ENCODE data around the gene MUC5B. TPM values are rescaled to one million over a fixed set of nuclear protein-coding genes. Genes with fewer than 3 reads are reported as not detected.
A peak's percentile ranks its signal among the peaks of the same experiment; 100 is the strongest.

The MUC5B gene
- total and polyA plus RNA-seq, 2 donors (not counting 3 experiments of a cell fraction or from before 2014, with no cell fraction given), result not detected

DNA sequence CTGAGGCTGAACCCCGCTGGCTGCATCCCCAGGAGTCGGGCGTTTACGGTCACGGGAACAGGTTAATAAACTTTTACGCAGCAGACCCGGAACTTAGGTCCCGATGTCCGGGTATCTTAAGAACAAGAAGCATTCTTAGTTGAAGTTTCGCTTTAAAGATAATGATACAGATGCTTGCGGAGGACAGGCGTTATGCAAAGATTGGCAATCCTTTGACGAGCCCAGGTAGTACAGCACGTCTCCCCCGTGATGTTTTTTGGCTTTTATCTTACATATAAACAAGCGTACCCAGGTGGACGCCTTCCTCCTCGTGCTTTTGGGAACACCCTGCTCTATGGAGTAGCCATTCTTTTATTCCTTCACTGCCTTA lies 87.4 kb downstream of the MUC5B start:
- TF ChIP-seq, protein P1, sequence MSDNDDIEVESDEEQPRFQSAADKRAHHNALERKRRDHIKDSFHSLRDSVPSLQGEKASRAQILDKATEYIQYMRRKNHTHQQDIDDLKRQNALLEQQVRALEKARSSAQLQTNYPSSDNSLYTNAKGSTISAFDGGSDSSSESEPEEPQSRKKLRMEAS (IDR thresholded peaks at IDR 0.05; ENCODE audit: insufficient read depth, insufficient read length), result no peak
- TF ChIP-seq POLR2A (IDR thresholded peaks at IDR 0.05; ENCODE audit: low read depth, low read length) (no peak), EZH2 (IDR thresholded peaks at IDR 0.05; ENCODE audit: borderline replicate concordance, low read depth, low read length, severe bottlenecking) (no peak), JUN (IDR thresholded peaks at IDR 0.05; ENCODE audit: borderline replicate concordance, insufficient read depth, insufficient read length, low read depth) (no peak), MYC (IDR thresholded peaks at IDR 0.05; ENCODE audit: low read depth, low read length) (no peak), GATA2 (IDR thresholded peaks at IDR 0.05; ENCODE audit: insufficient read depth, insufficient read length, low read depth, low read length) (no peak), FOS (IDR thresholded peaks at IDR 0.05; ENCODE audit: borderline replicate concordance, insufficient read depth, low read length) (no peak), POLR2AphosphoS5 (IDR thresholded peaks at IDR 0.05; ENCODE audit: insufficient read depth, low read depth, low read length) (no peak)
- TF ChIP-seq, protein P2, sequence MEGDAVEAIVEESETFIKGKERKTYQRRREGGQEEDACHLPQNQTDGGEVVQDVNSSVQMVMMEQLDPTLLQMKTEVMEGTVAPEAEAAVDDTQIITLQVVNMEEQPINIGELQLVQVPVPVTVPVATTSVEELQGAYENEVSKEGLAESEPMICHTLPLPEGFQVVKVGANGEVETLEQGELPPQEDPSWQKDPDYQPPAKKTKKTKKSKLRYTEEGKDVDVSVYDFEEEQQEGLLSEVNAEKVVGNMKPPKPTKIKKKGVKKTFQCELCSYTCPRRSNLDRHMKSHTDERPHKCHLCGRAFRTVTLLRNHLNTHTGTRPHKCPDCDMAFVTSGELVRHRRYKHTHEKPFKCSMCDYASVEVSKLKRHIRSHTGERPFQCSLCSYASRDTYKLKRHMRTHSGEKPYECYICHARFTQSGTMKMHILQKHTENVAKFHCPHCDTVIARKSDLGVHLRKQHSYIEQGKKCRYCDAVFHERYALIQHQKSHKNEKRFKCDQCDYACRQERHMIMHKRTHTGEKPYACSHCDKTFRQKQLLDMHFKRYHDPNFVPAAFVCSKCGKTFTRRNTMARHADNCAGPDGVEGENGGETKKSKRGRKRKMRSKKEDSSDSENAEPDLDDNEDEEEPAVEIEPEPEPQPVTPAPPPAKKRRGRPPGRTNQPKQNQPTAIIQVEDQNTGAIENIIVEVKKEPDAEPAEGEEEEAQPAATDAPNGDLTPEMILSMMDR (IDR thresholded peaks at IDR 0.05; ENCODE audit: extremely low read depth in 1 of 2, insufficient read depth in 1 of 2, low read depth in 1 of 2, low read length in 2 of 2), result no peak
- H3K4me1 ChIP-seq (ENCODE audit: control insufficient read depth, extremely low read depth, insufficient read depth, low read length), result peaks cover 6% of the 10 kb centered on the region
- H2AFZ ChIP-seq (ENCODE audit: low read depth, low read length), result peak overlapping the region; percentile 82
- H3K4me3 ChIP-seq (replicated peaks in 1 of 3; ENCODE audit: insufficient read depth in 1 of 3, low read depth in 1 of 3, low read length in 3 of 3), result peak overlapping the region; percentile 35 to 59 (median 41)
- H3K4me2 ChIP-seq (ENCODE audit: insufficient read depth, low read length), result peak overlapping the region; percentile 69
- H3K9me3 ChIP-seq (replicated peaks; ENCODE audit: control insufficient read depth, insufficient read depth, low read length), result no peaks in the 10 kb centered on the region
- ChIA-PET POLR2A (no interaction called here), CTCF (no interaction called here)
- peaks cover 2% of the 10 kb centered on the region in 2 experiments for H3K27me3 ChIP-seq (ENCODE audit: control insufficient read depth in 2 of 2, insufficient read depth in 2 of 2, low read length in 2 of 2)
- H3K79me2 ChIP-seq (ENCODE audit: control insufficient read depth, insufficient read depth, low read length), result peaks cover 35% of the 10 kb centered on the region
- H3K27ac ChIP-seq (ENCODE audit: insufficient read depth, low read depth, low read length), result no peak overlapping the region
- intact Hi-C loops (cut with micrococcal nuclease) (no loop called here), dilution Hi-C loops (cut with MboI; ENCODE audit: extremely low pct_ligation_motif_present, low sequenced_read_pairs) (no loop called here)
- H4K20me1 ChIP-seq (replicated peaks; ENCODE audit: control insufficient read depth, extremely low read depth, insufficient read depth, low read length), result no peaks in the 10 kb centered on the region
- no peaks in the 10 kb centered on the region for H3K9me1 ChIP-seq (replicated peaks; ENCODE audit: control insufficient read depth, extremely low read depth, insufficient read depth, low read length)
- BruUV-seq (replicated peaks), result no TSS peak
- no peak for DNase-seq (ENCODE audit: low read depth, low spot score)
- peak; percentile 28 for FAIRE-seq
- peaks cover 0 to 4% of the 10 kb centered on the region in 2 experiments for H3K36me3 ChIP-seq (ENCODE audit: control insufficient read depth in 2 of 2, extremely low read depth in 1 of 2, insufficient read depth in 2 of 2, low read length in 2 of 2)
- H3K9ac ChIP-seq (replicated peaks; ENCODE audit: extremely low read depth, insufficient read depth, low read length), result peak overlapping the region; percentile 86

Data from endothelial cell of umbilical vein (primary cell).